ENCODE results near the gene STMP1. TPM values are rescaled to one million over a fixed set of nuclear protein-coding genes. Genes with fewer than 3 reads are reported as not detected.

STMP1 gene
- total RNA-seq, 4 donors from 2014 or later: 8.6 to 18.7 (median 9.7) TPM

DNA sequence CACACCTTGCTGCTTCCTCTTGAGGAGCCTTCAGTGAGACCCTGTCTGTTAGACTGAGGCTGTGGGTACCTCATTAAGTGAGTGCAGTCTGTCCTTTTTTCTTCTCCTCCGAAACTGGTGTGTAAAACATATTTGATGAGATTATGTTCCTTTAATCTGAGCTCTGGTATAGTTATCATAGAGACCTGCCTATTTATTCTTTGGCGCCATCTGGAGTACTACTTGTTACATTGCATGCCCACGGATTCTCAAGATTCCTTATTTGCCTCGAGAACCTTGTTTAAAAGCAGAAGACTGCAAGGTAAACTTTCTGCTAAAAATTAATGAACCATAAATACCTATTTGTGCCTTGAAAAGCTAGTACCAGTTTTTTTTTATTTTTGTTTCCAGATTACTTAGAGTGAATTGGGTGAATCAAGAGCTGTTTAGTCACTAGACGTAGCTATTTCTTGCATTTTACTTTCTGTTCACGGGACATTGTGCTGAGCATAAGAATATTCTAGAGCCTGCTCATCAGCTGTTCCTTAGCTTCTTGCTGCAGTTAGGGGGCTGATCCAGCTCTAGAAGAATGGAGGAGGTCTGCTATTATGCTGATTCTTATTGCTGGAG lies 16.9 kb upstream of the STMP1 start:
- no peaks in the 10 kb centered on the region for H3K27me3 ChIP-seq
- H3K9me3 ChIP-seq: no peaks in the 10 kb centered on the region
- peaks cover 7 to 88% (median 66%) of the 10 kb centered on the region in 4 donors for H3K36me3 ChIP-seq
- DNase-seq (ENCODE audit: extremely low spot score): no peak
- H3K27ac ChIP-seq (replicated peaks in 1 of 4): no peak overlapping the region
- H3K4me3 ChIP-seq: no peak overlapping the region
- H3K4me1 ChIP-seq: peaks cover 0 to 5% (median 4%) of the 10 kb centered on the region in 4 donors
- no peak for TF ChIP-seq EP300 (IDR thresholded peaks at IDR 0.05)
- TF ChIP-seq, protein P1, sequence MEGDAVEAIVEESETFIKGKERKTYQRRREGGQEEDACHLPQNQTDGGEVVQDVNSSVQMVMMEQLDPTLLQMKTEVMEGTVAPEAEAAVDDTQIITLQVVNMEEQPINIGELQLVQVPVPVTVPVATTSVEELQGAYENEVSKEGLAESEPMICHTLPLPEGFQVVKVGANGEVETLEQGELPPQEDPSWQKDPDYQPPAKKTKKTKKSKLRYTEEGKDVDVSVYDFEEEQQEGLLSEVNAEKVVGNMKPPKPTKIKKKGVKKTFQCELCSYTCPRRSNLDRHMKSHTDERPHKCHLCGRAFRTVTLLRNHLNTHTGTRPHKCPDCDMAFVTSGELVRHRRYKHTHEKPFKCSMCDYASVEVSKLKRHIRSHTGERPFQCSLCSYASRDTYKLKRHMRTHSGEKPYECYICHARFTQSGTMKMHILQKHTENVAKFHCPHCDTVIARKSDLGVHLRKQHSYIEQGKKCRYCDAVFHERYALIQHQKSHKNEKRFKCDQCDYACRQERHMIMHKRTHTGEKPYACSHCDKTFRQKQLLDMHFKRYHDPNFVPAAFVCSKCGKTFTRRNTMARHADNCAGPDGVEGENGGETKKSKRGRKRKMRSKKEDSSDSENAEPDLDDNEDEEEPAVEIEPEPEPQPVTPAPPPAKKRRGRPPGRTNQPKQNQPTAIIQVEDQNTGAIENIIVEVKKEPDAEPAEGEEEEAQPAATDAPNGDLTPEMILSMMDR (IDR thresholded peaks at IDR 0.05): peak; percentile 62 to 83 (median 70)
- 35% methylated on average over 6 of the region's 6 CpGs for WGBS
- intact Hi-C loops (cut with DNase I): loop anchor here (2.0 kb wide), 1 partner anchor 365 kb away; no protein-coding TSS in a partner anchor

DNA sequence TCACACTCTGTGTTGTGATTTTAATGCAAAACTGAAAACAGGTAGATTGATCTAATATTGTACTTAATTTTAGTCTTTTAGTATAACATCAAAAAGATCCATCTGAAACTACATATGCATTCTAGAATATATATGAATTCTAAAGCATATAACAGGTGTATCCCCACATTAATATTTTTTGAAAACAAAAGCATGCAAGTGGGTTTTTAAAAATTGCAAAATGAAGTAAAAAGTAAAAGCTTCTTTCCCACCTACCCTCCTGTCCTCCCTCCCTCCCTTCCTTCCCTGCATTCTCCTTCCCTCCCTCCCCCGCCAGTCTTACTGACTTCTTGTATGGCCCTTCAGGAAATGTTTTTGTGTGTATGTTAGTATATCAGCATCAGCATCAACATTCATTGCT lies 14.6 kb upstream of the STMP1 start:
- intact Hi-C loops (cut with DNase I): no loop called here
- no peak for DNase-seq (ENCODE audit: extremely low spot score)
- no peak overlapping the region for H3K27ac ChIP-seq (replicated peaks in 1 of 4)
- WGBS: 90% methylated on average over 1 of the region's 1 CpG
- H3K4me3 ChIP-seq: no peak overlapping the region
- H3K9me3 ChIP-seq: no peaks in the 10 kb centered on the region
- TF ChIP-seq, protein P1 (IDR thresholded peaks at IDR 0.05): no peak
- TF ChIP-seq POLR2A (IDR thresholded peaks at IDR 0.05; ENCODE audit: low read depth) (no peak), EP300 (IDR thresholded peaks at IDR 0.05) (no peak), POLR2AphosphoS5 (IDR thresholded peaks at IDR 0.05) (no peak)
- H3K27me3 ChIP-seq: no peaks in the 10 kb centered on the region
- peaks cover 0 to 5% (median 4%) of the 10 kb centered on the region in 4 donors for H3K4me1 ChIP-seq
- peaks cover 7 to 73% (median 47%) of the 10 kb centered on the region in 4 donors for H3K36me3 ChIP-seq

DNA sequence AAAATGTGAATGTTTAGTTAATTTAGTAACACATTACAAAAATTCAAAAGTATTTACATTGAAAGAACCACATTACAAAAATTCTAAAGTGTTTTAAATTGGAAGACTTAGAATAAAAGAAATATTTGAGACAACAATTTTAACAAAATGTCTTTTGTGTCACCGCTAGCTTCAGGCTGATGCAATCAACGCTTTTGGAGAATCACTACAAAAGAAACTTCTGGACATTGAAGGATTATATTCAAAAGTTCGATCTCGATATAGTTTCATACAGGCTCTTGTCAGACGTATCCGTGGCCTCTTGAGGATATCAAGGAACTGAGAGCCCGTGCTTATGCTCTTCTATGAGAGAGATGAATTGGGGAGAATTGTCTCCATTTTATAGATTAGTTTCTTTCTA lies 14.1 kb upstream of the STMP1 start:
- no peak for TF ChIP-seq EP300 (IDR thresholded peaks at IDR 0.05)
- TF ChIP-seq, protein P1 (IDR thresholded peaks at IDR 0.05): no peak
- DNase-seq (ENCODE audit: extremely low spot score): no peak
- H3K4me1 ChIP-seq: peaks cover 0 to 5% (median 4%) of the 10 kb centered on the region in 4 donors
- no peaks in the 10 kb centered on the region for H3K9me3 ChIP-seq
- H3K27me3 ChIP-seq: no peaks in the 10 kb centered on the region
- intact Hi-C loops (cut with DNase I): no loop called here
- H3K36me3 ChIP-seq: peaks cover 4 to 69% (median 42%) of the 10 kb centered on the region in 4 donors
- 89% methylated on average over 7 of the region's 7 CpGs for WGBS
- no peak overlapping the region for H3K27ac ChIP-seq (replicated peaks in 1 of 4)
- no peak overlapping the region for H3K4me3 ChIP-seq

DNA sequence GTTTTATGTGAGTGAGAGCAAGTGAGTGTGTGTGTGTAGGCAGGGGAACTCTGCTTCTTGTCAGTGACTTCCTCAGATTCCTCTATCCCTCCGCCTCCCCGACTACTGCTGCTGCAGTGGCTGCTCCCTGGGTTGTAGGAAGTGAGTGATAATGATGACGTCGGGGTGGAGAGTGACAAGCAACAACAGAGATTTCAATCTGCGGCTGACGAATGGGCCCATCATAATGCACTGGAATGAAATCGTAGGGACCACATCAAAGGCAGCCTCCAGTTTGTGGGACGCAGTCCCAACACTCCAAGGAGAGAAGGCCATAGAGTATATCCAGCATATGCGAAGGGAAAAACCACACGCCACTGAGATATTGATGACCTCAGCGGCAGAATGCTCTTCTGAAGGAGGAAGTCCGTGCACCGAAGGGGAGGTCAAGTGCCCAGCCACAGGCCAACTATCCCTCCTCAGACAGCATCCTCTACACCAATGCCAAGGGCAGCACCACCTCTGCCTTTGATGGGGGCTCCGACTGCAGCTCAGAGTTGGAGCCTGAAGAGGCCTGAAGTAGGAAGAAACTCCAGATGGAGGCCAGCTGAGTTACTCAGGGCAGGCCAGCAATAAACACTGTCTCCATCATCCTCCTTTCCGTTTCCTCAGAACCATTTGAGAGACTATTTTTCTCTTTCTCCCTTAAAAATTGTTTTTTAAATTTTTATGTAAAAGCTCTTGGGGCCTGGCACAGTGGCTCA lies 11.3 kb upstream of the STMP1 start:
- no peak for DNase-seq (ENCODE audit: extremely low spot score)
- no peaks in the 10 kb centered on the region for H3K9me3 ChIP-seq
- TF ChIP-seq POLR2A (IDR thresholded peaks at IDR 0.05; ENCODE audit: low read depth) (no peak), EP300 (IDR thresholded peaks at IDR 0.05) (no peak), POLR2AphosphoS5 (IDR thresholded peaks at IDR 0.05) (no peak)
- TF ChIP-seq, protein P1 (IDR thresholded peaks at IDR 0.05): no peak
- intact Hi-C loops (cut with DNase I): no loop called here
- no peak overlapping the region for H3K4me3 ChIP-seq
- H3K4me1 ChIP-seq: no peaks in the 10 kb centered on the region
- no peaks in the 10 kb centered on the region for H3K27me3 ChIP-seq
- peak overlapping the region in 1 of 4 donors; percentile 16 for H3K27ac ChIP-seq (replicated peaks in 1 of 4)
- peaks cover 4 to 42% (median 21%) of the 10 kb centered on the region in 4 donors for H3K36me3 ChIP-seq
- WGBS: 74% methylated on average over 14 of the region's 15 CpGs
